ENCODE data around the gene GPBAR1.

GPBAR1 gene

GRCh38 chr2:218244665-218245064, 16.1 kb upstream of the GPBAR1 start:
- H3K36me3 ChIP-seq (replicated peaks; ENCODE audit: insufficient read depth, low read length) = peaks cover 43% of the 10 kb centered on the region
- H3K79me2 ChIP-seq (ENCODE audit: low read length) = peaks cover 81% of the 10 kb centered on the region

GRCh38 chr2:218245214-218245613, 15.6 kb upstream of the GPBAR1 start:
- no peak overlapping the region for H3K27ac ChIP-seq (ENCODE audit: low read length)
- H3K4me1 ChIP-seq (ENCODE audit: low read length) = no peaks in the 10 kb centered on the region
- no peak overlapping the region for H3K4me3 ChIP-seq (ENCODE audit: low read length)
- H2AFZ ChIP-seq (ENCODE audit: low read length) = no peak overlapping the region
- H3K9me2 ChIP-seq (replicated peaks; ENCODE audit: insufficient read depth, low read length) = no peaks in the 10 kb centered on the region
- H3K27me3 ChIP-seq (replicated peaks; ENCODE audit: insufficient read depth, low read length) = no peaks in the 10 kb centered on the region
- no peak for DNase-seq
- no peaks in the 10 kb centered on the region for H3K9me3 ChIP-seq (replicated peaks; ENCODE audit: insufficient read depth, low read length)
- H4K20me1 ChIP-seq (ENCODE audit: insufficient read depth, low read length) = no peaks in the 10 kb centered on the region
- H3F3A ChIP-seq (ENCODE audit: insufficient read depth, low read length) = peaks cover 7% of the 10 kb centered on the region; the same call in 1 of the 2 replicates
- TF ChIP-seq CTCF (IDR thresholded peaks at IDR 0.05; ENCODE audit: low read length) (no peak), EZH2phosphoT487 (IDR thresholded peaks at IDR 0.05; ENCODE audit: low read length) (no peak), EZH2 (optimal IDR thresholded peaks at IDR 0.05; ENCODE audit: low read depth, low read length) (no peak)
- peaks cover 81% of the 10 kb centered on the region for H3K79me2 ChIP-seq (ENCODE audit: low read length)
- peaks cover 45% of the 10 kb centered on the region for H3K36me3 ChIP-seq (replicated peaks; ENCODE audit: insufficient read depth, low read length)
- H3K4me2 ChIP-seq (ENCODE audit: low read depth, low read length) = no peak overlapping the region
- H3K9ac ChIP-seq (ENCODE audit: low read length) = no peak overlapping the region

More at GRCh38 chr2:218244665-218245064, 16.1 kb upstream of the GPBAR1 start:
- no peaks in the 10 kb centered on the region for H4K20me1 ChIP-seq (ENCODE audit: insufficient read depth, low read length)
- H3K4me1 ChIP-seq (ENCODE audit: low read length) = no peaks in the 10 kb centered on the region
- H3K9me3 ChIP-seq (replicated peaks; ENCODE audit: insufficient read depth, low read length) = no peaks in the 10 kb centered on the region
- H3K27me3 ChIP-seq (replicated peaks; ENCODE audit: insufficient read depth, low read length) = no peaks in the 10 kb centered on the region
- H3K9ac ChIP-seq (ENCODE audit: low read length) = no peak overlapping the region
- peaks cover 4% of the 10 kb centered on the region; the same call in 1 of the 2 replicates for H3F3A ChIP-seq (ENCODE audit: insufficient read depth, low read length)
- no peak overlapping the region for H2AFZ ChIP-seq (ENCODE audit: low read length)
- no peak overlapping the region for H3K4me2 ChIP-seq (ENCODE audit: low read depth, low read length)
- no peak overlapping the region for H3K4me3 ChIP-seq (ENCODE audit: low read length)
- H3K9me2 ChIP-seq (replicated peaks; ENCODE audit: insufficient read depth, low read length) = no peaks in the 10 kb centered on the region
- no peak overlapping the region for H3K27ac ChIP-seq (ENCODE audit: low read length)
- no peak for TF ChIP-seq EZH2 (optimal IDR thresholded peaks at IDR 0.05; ENCODE audit: low read depth, low read length)
- TF ChIP-seq CTCF (IDR thresholded peaks at IDR 0.05; ENCODE audit: low read length) = no peak
- no peak for TF ChIP-seq EZH2phosphoT487 (IDR thresholded peaks at IDR 0.05; ENCODE audit: low read length)
- DNase-seq = no peak

- H3K9me2 ChIP-seq (replicated peaks; ENCODE audit: insufficient read depth, low read length) = no peaks in the 10 kb centered on the region
- H3K4me3 ChIP-seq (ENCODE audit: low read length) = no peak overlapping the region
- no peak for DNase-seq
- H3F3A ChIP-seq (ENCODE audit: insufficient read depth, low read length) = peaks cover 34% of the 10 kb centered on the region; the same call in 1 of the 2 replicates
- H3K4me1 ChIP-seq (ENCODE audit: low read length) = no peaks in the 10 kb centered on the region
- H3K9me3 ChIP-seq (replicated peaks; ENCODE audit: insufficient read depth, low read length) = no peaks in the 10 kb centered on the region
- no peaks in the 10 kb centered on the region for H3K27me3 ChIP-seq (replicated peaks; ENCODE audit: insufficient read depth, low read length)
- H3K79me2 ChIP-seq (ENCODE audit: low read length) = peaks cover 55% of the 10 kb centered on the region
- no peak overlapping the region for H2AFZ ChIP-seq (ENCODE audit: low read length)
- no peak overlapping the region for H3K4me2 ChIP-seq (ENCODE audit: low read depth, low read length)
- peaks cover 44% of the 10 kb centered on the region for H3K36me3 ChIP-seq (replicated peaks; ENCODE audit: insufficient read depth, low read length)
- H3K9ac ChIP-seq (ENCODE audit: low read length) = no peak overlapping the region
- no peaks in the 10 kb centered on the region for H4K20me1 ChIP-seq (ENCODE audit: insufficient read depth, low read length)
- no peak for TF ChIP-seq EZH2 (optimal IDR thresholded peaks at IDR 0.05; ENCODE audit: low read depth, low read length)
- H3K27ac ChIP-seq (ENCODE audit: low read length) = no peak overlapping the region
Measured at GRCh38 chr2:218249691-218250090, 11.1 kb upstream of the GPBAR1 start.

GRCh38 chr2:218252509-218253231, 8.1 kb upstream of the GPBAR1 start:
- no peak overlapping the region for H3K4me3 ChIP-seq (ENCODE audit: low read length)
- TF ChIP-seq CTCF (IDR thresholded peaks at IDR 0.05; ENCODE audit: low read length) = no peak
- no peak for TF ChIP-seq EZH2 (optimal IDR thresholded peaks at IDR 0.05; ENCODE audit: low read depth, low read length)
- no peak for TF ChIP-seq EZH2phosphoT487 (IDR thresholded peaks at IDR 0.05; ENCODE audit: low read length)
- H3K9me2 ChIP-seq (replicated peaks; ENCODE audit: insufficient read depth, low read length) = no peaks in the 10 kb centered on the region
- peaks cover 36% of the 10 kb centered on the region for H3K36me3 ChIP-seq (replicated peaks; ENCODE audit: insufficient read depth, low read length)
- H3F3A ChIP-seq (ENCODE audit: insufficient read depth, low read length) = peaks cover 61% of the 10 kb centered on the region
- no peaks in the 10 kb centered on the region for H4K20me1 ChIP-seq (ENCODE audit: insufficient read depth, low read length)
- DNase-seq = no peak
- H3K9me3 ChIP-seq (replicated peaks; ENCODE audit: insufficient read depth, low read length) = no peaks in the 10 kb centered on the region
- no peak overlapping the region for H3K9ac ChIP-seq (ENCODE audit: low read length)
- no peak overlapping the region for H2AFZ ChIP-seq (ENCODE audit: low read length)
- H3K4me2 ChIP-seq (ENCODE audit: low read depth, low read length) = no peak overlapping the region
- no peaks in the 10 kb centered on the region for H3K27me3 ChIP-seq (replicated peaks; ENCODE audit: insufficient read depth, low read length)
- peaks cover 38% of the 10 kb centered on the region for H3K79me2 ChIP-seq (ENCODE audit: low read length)
- H3K4me1 ChIP-seq (ENCODE audit: low read length) = peaks cover 11% of the 10 kb centered on the region
- no peak overlapping the region for H3K27ac ChIP-seq (ENCODE audit: low read length)
